Tibial artery (tissue), 4 donors: ENCODE results near the gene BATF3.

Experiments
- DNase-seq, 2 donors: peaks; one replicate each; pipeline ENCODE4 v3.0.0-alpha.2; 2019
- H3K27ac ChIP-seq, 2 donors: fragments of 200-600 bp; sonication (generic) in 1 of 2; 1 replicate in 1 of 2; 2 replicates in 1 of 2; pipeline ENCODE4 v1.5.1; 2018 to 2019; ENCODE audit warnings: mild to moderate bottlenecking in 1 of 2
- H3K27me3 ChIP-seq, 2 donors: fragments of 200-600 bp; sonication (generic) in 1 of 2; one replicate each; pipeline versions ENCODE4 v1.5.1 to v1.6.0; 2016 to 2019
- H3K36me3 ChIP-seq, 3 donors: fragments of 200-600 bp; sonication (generic) in 2 of 3; one replicate each; pipeline ENCODE4 v1.5.1; 2016 to 2019; ENCODE audit warnings: mild to moderate bottlenecking in 2 of 3
- H3K4me1 ChIP-seq, 4 donors: fragments of 200-600 bp; sonication (generic) in 2 of 4; 1 replicate in 3 of 4; 2 replicates in 1 of 4; pipeline ENCODE4 v1.5.1; 2016 to 2019
- H3K4me3 ChIP-seq, 2 donors: fragments of 200-600 bp; sonication (generic) in 1 of 2; 1 replicate in 1 of 2; 2 replicates in 1 of 2; pipeline ENCODE4 v1.5.1; 2018 to 2019; ENCODE audit warnings: mild to moderate bottlenecking in 2 of 2
- H3K9me3 ChIP-seq, 3 donors: fragments of 200-600 bp; sonication (generic) in 1 of 3; one replicate each; pipeline ENCODE4 v1.5.1; 2016 to 2019
- intact Hi-C: fragments of 100-400 bp; cut with DNase I; formaldehyde crosslinking; loops from one replicate; pipeline ENCODE4 v1.15.0; 2023; ENCODE audit warnings: low total_unique reads
- TF ChIP-seq, protein P1 (sequence below), 2 experiments: fragments of 200-600 bp in 1 of 2; fragments of 450-650 bp in 1 of 2; IDR thresholded peaks; one replicate each; pipeline ENCODE4 v1.5.1; 2017 to 2019; ENCODE audit warnings: antibody characterized with exemption in 2 of 2, mild to moderate bottlenecking in 1 of 2, moderate library complexity in 1 of 2

The BATF3 gene

DNA sequence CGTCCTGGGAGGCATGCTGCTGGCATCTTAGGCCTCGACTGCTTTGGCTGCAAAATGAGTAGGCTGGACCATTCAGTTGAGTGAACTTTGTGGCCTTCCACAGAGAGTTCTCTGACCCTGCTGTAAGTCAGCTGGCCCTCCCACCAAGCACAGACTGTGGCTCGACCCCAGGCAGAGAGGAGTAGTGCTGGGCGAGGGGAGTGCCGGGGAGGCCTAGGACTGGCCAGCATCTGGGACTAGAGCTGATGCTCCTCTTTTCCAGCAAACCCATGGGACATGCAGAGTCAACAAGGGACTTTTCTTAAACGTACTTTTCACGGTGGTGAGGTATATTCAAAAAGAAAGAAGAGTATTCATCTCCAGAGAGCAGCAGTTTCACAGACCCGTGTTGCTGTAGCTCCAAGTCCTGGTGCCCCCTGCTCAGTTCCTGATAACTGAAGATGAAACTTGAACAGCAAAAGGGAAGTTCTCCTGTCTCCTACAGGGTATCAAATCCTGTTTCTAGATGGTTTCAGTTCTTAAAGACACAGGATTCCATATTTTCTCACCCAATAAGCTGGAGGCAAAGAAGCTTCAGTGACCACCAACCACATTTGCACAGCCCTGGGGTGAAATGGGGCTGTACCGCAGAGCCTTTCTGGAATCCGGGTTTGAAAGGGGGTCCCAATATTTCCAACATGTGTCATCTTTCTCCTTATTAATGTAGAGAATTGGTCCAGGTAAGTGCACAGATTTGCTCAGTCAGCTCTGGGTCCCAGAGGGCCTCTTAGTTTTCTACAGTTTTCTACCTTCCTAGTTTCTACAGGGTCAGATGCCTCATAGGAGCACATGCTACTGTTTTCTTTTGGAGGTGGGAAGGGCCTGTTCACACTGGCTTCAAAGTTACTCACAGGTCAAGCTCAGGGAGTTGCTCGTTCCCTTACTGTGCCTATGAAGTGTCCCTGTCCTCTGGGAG, 20.9 kb downstream of the BATF3 start:
- TF ChIP-seq, protein P1, sequence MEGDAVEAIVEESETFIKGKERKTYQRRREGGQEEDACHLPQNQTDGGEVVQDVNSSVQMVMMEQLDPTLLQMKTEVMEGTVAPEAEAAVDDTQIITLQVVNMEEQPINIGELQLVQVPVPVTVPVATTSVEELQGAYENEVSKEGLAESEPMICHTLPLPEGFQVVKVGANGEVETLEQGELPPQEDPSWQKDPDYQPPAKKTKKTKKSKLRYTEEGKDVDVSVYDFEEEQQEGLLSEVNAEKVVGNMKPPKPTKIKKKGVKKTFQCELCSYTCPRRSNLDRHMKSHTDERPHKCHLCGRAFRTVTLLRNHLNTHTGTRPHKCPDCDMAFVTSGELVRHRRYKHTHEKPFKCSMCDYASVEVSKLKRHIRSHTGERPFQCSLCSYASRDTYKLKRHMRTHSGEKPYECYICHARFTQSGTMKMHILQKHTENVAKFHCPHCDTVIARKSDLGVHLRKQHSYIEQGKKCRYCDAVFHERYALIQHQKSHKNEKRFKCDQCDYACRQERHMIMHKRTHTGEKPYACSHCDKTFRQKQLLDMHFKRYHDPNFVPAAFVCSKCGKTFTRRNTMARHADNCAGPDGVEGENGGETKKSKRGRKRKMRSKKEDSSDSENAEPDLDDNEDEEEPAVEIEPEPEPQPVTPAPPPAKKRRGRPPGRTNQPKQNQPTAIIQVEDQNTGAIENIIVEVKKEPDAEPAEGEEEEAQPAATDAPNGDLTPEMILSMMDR (IDR thresholded peaks at IDR 0.05), result no peak
- no peak overlapping the region for H3K27ac ChIP-seq
- no peaks in the 10 kb centered on the region for H3K4me1 ChIP-seq
- intact Hi-C loops, result no loop called here
- H3K4me3 ChIP-seq, result no peak overlapping the region
- DNase-seq, result no peak
- H3K9me3 ChIP-seq, result no peaks in the 10 kb centered on the region
- no peaks in the 10 kb centered on the region for H3K36me3 ChIP-seq
- no peaks in the 10 kb centered on the region for H3K27me3 ChIP-seq

GRCh38 chr1:212677573-212677972, 22.1 kb downstream of the BATF3 start:
- H3K4me3 ChIP-seq, result no peak overlapping the region
- no peak for DNase-seq
- H3K36me3 ChIP-seq, result no peaks in the 10 kb centered on the region
- no peaks in the 10 kb centered on the region for H3K4me1 ChIP-seq
- H3K27ac ChIP-seq, result no peak overlapping the region
- no peaks in the 10 kb centered on the region for H3K27me3 ChIP-seq
- H3K9me3 ChIP-seq, result no peaks in the 10 kb centered on the region
- intact Hi-C loops, result no loop called here
- TF ChIP-seq, protein P1 (IDR thresholded peaks at IDR 0.05), result no peak

DNA sequence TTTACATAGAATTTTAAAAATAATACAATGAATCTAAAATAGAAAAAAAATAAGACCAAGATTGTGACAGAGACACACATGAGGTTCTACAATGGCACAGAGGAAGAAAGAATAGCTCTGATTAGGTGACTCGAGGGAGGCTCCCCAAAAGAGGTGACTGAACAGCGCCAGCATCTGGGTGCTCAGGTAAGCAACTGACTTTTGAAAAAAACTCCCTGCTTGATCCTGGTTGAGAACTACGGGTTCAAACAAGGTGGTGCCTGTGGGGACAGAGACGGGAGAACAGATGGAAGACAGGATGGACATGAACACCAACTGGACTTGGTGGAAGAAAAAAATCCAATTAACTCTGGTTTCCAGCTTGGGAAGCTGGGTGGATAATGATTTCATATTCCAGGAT, 22.5 kb downstream of the BATF3 start:
- no peak for DNase-seq
- Histone ChIP-seq H3K36me3 (no peaks in the 10 kb centered on the region), H3K4me1 (no peaks in the 10 kb centered on the region)

GRCh38 chr1:212675675-212676074, 24.0 kb downstream of the BATF3 start:
- intact Hi-C loops, result no loop called here
- H3K27me3 ChIP-seq, result no peaks in the 10 kb centered on the region
- no peak overlapping the region for H3K4me3 ChIP-seq
- no peak overlapping the region for H3K27ac ChIP-seq
- no peaks in the 10 kb centered on the region for H3K36me3 ChIP-seq
- TF ChIP-seq, protein P1 (IDR thresholded peaks at IDR 0.05), result no peak
- DNase-seq, result no peak
- H3K9me3 ChIP-seq, result no peaks in the 10 kb centered on the region
- no peaks in the 10 kb centered on the region for H3K4me1 ChIP-seq

More for the DNA sequence above, 22.5 kb downstream of the BATF3 start:
- Histone ChIP-seq H3K4me3 (no peak overlapping the region), H3K9me3 (no peaks in the 10 kb centered on the region), H3K27me3 (no peaks in the 10 kb centered on the region), H3K27ac (no peak overlapping the region)
- TF ChIP-seq, protein P1 (IDR thresholded peaks at IDR 0.05), result no peak
- intact Hi-C loops, result no loop called here

DNA sequence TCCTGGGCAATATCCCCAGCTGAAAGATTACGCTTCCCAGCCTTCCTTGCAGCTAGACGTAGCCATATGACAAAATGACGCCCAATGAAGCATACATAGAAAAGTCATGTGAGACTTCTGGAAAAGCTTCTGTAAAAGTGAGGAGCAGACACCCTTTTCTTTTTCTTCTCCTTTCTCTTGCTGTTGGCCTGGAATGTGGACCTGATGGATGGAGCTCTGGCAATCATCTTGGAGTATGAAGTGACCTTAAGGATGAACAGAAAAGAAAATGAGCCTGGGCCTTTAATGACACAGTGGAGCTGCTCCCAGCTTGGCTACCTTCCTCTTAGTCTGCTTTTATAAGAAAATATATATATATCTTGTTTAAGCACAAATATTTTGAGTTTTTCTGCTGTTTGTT, 24.8 kb downstream of the BATF3 start:
- no peaks in the 10 kb centered on the region for H3K9me3 ChIP-seq
- TF ChIP-seq, protein P1 (IDR thresholded peaks at IDR 0.05), result no peak
- H3K4me1 ChIP-seq, result no peaks in the 10 kb centered on the region
- no peaks in the 10 kb centered on the region for H3K36me3 ChIP-seq
- no peak for DNase-seq
- intact Hi-C loops, result no loop called here
- H3K4me3 ChIP-seq, result no peak overlapping the region
- H3K27me3 ChIP-seq, result no peaks in the 10 kb centered on the region
- no peak overlapping the region for H3K27ac ChIP-seq
